NCI-H69 (cell line): ENCODE measurements around the gene INSL3.

Experiments
- DNase-seq: peaks from one replicate; lab custom pipeline; 2025; lab: John Stamatoyannopoulos, UW

INSL3 gene

DNA sequence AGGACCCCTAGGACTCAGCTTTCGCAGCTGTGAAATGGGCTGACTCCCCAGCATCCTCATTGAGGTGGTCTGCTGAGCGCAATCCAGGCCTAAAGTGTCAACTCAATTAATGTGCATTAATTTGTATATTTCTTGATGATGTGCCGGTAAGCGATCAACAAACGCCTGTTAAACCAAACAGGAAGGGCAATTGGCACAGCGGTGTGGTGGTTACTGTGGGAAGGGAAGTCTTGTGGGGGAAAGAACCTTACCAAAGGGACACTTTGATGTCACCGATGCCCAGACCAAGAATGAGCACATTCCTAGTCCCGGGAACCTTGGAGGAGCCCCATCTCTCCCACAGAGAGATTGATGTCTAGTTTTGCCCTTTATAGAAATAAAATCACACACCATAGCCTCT is 24.8 kb upstream of the INSL3 start:
- no peak for DNase-seq

DNA sequence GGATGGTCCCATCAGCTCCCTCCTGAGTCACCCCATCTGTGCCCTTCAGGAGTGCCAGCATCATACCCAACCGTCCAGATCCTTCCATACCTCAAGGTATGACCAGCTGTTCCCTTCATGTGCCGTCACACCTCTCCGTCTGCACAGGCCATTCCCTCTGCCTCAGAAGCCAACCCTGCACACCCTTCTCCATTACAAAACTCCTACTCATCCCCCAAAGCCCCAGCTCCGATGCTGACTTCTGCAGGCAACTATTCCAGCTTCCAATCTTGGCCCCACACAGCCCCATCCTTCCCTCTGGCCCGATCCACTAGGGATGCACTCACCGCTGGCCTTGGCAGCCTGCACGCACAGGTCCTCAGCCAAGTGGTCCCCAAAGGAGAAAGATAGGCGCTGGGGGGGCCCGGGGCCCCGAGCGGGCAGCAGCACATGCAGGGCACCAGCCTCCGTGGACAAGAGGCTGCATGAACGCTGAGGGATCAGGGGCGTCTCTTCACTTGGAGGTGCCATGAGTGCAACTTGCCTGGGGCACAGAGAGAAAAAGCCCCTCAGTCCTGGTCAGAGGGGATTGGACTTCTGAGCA is 22.7 kb upstream of the INSL3 start:
- DNase-seq: no peak

DNA sequence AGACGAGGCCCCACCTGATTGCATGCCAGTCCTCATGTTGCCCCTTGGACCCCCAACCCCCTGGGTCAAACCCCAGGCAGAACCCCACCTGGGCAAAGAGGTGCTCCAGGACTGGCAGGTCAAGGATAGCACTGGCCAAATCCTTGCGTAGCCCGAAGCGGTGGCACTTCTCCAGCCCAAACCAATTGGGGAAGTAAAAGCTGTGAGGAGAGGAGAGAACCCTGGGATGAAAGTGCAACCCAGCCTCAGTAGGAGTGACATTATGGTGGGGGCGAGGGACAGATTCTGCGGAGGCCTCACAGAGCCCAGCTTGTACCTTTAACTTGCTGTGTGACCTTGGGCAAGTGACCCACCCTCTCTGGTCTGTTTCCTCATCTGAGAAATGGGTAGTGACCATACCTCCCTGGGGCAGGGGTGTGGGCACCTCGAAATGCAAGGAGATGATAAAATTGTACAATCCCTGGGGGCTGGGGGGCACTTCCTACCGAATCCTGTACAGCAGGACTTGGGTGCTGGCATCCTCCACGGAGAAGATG is 22.0 kb upstream of the INSL3 start:
- DNase-seq: no peak

DNA sequence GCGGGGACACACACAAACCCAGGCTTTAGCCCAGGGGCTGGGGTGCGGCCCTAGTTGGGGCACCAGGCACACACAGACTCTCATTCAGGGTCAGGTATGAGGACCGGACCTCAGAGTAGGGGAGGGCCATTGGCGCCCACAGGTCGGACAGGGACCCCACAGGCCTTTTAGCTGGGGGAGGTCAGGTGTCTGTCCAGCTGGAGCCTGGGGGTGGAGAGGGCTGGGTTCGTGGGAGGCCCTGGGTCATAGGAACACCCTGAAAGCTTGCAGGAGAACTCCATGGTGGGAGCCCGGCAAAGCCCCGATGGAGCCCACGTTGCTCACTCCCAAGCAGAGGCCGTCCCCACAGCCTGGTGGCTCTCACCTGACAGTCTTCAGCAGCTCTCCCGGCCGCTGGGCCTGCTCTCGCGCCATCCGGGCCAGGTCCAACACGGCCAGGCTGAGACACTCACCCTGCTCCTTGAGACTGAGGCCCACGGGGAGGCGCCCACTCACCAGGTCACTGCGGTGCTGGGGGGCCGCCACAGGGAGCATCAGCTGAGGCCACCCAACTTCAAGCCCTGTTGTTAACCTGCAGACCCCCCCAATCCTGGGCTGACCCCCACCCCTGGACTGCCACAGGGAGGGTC is 21.5 kb upstream of the INSL3 start:
- DNase-seq: no peak

DNA sequence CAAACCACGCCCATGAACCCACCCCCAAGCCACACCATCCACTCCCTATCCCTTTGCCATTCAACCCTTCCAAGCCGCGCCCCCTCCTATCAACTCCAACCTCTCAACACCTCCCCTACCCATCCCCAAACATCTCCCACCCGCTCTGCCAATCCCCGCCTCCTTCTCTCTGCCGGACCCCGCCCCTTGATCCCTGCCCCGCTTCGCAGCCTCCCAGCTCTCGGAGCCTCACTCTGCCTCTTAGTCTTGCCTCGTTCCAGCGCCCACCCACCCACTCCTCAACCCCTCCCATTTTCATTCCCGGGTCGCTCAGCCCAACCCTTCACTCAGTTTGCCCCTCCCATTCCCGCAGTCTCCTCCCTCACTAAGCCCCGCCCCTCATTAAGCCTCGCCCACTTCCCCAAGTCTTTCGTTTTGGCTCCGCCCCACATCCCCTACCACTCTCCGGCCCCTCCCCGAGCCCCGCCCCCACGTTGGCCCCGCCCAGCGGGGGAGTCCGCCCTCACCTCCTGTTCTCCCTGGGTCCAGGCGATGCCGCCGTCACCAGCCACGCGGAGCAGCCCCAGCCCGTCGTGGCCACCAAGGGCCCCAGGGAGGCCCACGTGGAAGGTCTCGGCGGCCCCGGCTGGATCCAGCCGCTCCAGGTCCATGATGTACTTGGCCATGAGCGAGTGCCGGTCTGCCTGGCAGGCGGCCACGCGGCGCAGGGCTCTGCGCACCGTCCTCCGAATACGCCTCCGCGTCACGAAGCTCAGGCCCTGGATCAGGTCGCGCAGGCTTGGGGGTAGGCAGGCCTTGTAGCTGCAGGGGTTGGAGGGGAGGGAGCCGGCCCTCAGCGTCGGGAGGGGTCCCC is 20.7 kb upstream of the INSL3 start:
- peak; percentile 95 for DNase-seq

DNA sequence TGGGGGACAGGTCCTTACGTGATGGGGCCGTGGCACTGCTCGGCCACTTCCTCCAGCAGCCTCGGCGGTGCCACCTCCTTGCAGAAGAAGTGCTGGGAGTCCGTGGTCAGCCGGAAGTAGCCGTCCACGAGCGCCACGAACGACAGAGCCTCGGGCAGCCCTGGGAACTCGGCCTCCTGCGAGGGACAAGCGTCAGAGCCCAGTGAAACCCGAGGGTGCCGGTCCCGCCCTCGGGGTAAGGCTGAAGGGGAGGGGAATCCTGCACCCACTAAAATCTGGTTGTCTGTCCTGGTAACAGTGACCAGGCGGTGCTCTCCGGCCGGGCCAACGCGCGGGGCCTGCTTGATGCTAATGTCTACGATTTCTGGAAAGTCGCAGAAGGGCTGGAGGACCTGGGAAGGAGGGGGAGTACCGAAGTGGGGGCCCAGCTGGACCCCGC is 20.1 kb upstream of the INSL3 start:
- DNase-seq: no peak

DNA sequence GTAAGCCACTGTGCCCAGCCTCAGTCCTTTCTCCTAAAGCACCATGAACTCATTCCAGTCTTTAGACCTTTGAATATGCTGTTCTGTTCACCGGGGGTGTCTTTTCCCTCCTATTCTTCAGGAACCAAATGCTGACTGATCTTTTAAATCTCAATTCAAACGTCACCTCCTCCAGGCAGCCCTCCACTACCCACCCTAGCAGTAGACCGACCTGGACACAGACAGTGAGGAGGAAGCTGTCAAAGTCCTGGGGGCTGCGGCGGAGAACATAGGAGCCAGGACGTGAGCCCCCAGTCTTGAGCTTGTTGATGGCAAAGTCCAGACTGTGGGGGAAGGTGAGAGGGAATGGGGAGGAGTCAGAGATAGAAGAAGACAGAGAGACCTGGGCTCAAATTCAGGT is 18.7 kb upstream of the INSL3 start:
- DNase-seq: no peak

DNA sequence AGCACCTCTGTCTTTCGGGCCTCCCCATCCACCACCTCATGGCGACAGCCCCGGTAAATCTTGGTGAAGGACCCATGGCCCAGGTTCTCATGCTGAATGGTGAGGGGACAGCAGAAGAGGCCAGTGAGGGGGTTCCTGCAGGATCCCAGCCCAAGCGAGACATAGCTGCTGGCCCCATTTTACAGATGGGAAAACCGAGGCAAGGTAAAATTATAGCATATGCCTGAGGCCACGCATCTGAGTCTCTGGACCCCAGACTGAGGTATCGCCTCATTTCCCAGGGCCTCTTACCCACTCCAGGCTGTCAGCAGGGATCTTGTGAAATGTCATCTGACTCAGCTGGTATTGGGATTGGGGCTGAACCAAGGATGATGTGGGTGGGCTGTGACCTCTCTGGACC is 16.7 kb upstream of the INSL3 start:
- no peak for DNase-seq

DNA sequence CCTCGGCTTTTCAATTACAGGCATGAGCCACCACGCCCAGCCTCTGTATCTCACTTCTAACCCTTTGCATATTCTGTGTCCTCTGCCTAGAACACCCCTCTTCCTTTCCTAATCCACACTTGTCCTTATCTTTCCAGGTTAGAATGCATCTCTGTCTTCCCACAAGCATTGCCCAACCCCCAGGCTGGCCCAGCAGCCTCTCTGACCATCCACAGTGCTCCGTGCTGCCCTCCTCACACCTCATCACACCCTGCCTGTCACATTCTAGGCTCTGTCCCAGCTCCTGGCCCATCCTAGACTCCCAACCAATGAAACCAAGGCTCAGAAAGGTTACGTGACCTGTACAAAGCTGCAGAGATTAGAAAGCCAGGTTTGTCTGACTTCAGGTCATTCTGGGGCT is 15.2 kb upstream of the INSL3 start:
- DNase-seq: no peak

DNA sequence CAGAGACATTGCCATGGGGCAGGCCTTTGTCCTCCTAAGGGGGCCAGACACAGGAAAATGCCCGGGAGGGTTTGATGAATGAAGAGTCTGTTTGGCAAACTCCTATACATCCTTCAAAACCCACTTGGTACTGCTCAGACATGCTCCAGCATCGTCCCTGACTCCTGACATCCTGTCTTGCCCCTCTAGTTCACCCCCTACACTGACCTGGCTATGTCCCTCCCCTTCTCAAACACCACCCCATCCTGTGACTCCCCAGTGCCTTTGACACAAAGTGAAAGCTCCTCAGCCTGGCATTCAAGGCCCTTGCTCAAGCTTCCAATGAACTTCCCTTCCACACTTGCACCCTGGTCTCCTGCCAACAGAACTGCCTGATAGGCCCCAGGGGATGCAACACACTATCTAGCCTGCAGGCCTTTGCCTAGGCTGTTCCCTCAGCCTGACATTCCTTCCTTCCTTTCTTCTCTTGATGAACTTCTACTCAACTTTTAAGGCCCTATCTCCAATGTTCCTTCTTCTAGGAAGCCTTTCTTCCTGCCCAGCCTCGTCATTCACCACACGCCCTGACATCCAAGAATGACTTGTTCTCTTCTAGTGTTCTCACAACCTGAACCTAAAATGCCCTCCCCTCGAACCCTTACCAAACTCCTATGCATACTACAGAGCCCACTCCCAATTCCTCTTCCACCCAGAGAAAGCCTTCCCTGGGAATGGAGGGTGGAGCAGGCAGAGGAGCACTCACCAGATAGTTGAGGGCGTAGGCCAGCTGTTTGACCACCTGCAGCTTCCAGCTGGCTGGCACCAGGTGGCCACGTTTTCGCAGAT is 14.1 kb upstream of the INSL3 start:
- DNase-seq: peak; percentile 70

DNA sequence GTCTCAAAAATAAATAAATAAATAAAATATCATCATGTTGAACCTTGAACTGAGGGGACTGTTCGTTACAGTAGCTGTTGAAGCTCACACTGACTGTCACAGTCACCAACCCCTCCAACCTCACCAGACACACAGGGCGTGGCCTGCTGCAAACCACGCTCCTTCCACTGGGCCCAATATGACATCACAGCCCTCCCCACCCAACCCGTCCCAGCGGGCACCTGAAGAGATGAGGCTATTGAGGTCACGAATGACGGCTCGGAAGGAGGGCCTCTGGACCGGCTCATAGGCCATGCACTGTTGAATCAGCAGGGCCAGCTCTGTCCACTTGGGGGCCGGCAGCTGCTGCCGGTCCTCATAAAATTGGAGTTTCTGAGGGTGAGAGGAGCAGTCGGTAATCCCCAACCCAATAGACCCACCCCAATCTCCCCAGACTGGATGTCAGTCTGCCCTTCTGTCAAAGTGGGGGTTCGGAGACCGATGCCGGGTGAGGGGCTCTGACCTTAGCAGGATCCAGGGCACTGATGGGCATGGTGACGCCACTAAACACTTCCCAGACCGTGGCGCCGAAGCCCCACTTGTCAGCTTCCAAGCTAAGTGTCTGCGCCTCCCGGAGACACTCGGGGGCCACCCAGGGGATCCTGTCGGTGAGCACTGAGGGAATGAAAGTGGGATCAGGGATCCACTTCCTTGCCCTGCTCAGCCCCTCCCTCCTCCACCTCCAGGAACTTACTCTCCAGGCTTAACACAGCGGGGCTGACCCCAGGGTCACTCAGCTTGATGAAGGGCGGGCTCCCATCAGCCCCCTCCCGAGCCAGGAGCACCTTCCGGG is 13.2 kb upstream of the INSL3 start:
- DNase-seq: no peak

DNA sequence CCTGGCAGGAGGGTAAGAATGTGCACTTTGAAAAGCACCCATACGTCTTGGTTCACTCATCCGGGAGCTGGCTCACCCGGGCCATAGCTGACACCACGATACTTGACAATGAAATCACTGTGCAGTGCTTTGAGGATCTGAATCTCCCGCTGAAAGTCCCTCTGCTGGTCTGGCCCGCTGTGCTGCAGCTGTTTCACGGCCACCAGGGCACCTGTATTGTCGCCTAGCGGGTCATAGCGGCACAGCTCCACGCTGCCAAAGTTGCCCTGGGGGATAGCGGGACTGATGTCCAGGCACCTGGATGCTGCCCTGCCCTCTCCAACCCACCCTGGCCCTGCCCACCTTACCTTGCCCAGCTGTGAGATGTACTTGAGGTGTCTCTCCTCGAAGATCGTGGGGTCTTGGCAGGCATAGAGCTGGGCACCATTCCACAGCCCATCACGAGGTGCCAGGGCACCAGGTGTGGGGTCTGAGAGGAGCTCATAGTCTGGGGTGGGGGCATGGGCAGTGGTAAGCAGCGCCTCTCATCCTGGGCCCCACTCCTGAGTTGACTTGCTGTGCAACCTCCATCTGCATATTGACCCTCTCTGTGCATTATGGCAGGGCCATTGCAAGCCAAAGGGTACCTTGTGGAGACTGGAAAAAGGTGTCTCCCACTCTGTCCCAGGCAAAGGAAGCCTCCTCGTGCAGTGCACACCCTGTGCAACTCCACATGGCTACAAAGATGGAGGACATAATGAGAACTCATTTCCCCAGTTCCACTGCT is 11.3 kb upstream of the INSL3 start:
- peak; percentile 18 for DNase-seq

DNA sequence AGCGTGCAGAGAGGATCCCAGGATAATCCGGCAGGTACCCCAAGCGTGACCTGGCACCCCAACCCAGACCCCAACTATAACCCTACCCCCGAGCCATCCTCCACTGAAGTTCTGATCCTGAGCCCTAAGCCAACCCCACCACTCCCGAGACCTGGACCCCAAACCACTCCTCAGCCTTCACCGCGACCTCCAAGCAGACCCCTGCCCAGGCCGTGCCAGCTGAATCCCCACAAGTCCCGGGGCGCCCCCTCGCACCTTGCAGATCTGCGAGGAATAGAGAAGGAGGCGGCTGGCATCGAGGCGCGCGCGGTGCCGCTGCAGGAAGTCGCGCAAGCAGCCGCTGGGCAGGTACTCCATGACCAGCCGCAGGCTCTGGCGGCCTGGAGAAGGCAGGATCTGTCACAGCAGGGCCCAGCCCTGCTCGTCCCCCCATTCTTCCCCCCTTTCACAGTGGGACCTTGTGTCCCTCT is 10.1 kb upstream of the INSL3 start:
- DNase-seq: peak; percentile 58

DNA sequence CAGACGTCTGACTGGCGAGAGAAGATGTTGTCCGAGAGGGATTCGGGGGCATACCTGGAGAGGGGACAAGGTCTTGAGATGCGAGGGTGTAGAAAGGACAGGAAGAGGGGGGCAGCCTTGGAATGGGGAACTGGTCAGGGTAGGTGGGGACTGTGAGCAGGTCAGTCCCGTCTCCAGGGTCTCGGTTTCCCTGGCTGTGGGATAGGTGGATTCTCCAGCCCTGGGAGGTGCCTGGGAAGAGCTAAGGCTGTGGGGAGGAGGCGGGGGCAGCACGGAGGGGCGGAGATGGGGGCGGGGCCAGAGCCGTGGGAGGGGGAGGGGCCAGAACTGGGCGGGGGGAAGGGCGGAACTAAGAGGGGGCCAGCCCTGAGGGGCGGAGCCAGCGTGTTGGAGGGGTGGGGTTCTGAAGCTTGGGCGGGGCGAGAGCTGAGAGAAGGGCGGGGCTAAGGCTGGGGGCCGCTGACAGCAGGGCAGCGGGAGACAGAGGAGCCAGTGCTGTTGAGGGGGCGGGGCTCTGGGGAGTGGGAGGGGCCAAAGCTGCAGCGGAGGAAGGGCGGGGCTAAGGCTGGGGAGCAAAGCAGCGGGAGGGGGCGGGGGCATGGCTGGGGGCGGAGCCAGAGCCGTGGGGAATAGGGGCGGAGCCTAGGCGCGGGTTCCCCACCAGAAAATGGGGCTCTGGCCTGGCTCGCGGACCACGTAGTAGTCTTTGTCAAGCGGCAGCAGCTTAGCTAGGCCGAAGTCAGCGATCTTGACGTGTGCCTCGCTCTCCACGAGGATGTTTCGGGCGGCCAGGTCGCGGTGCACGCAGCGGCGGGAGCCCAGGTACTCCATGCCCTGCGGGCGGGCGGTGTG is 9.5 kb upstream of the INSL3 start:
- peak; percentile 93 for DNase-seq

DNA sequence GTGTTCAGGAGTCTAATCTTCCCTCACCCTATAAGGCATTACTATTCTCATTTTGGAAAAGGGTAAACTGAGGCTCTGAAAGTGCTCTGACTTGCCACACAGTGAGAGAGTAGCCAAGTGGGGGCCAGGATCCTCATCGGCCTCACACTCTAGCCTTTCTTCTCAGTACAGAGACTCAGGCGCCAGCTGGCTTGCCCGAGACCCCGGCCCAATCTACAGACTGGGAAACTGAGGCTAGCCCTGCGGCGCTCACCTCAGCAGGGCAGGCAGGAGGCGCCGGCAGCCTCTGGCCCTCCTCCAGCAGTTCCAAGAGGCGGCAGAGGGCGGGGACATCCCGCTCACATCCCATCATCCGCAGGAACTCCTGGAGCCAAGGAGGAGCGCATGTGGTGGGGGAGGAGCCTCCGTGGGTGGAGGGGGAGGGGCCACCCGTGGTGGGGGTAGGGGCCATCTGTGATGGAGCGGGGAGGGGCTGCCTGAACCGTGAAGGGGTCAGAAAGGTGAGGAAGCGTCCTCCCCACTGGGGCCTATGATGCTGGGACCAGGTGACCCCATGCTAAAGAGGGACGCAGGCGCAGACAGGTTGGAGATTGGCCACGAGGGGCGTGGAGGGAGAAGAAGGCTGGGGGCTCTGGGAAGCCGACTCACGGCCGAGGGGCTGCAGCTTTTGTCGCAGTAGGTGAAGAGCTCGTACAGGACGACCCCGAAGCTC is 8.7 kb upstream of the INSL3 start:
- DNase-seq: peak; percentile 90

DNA sequence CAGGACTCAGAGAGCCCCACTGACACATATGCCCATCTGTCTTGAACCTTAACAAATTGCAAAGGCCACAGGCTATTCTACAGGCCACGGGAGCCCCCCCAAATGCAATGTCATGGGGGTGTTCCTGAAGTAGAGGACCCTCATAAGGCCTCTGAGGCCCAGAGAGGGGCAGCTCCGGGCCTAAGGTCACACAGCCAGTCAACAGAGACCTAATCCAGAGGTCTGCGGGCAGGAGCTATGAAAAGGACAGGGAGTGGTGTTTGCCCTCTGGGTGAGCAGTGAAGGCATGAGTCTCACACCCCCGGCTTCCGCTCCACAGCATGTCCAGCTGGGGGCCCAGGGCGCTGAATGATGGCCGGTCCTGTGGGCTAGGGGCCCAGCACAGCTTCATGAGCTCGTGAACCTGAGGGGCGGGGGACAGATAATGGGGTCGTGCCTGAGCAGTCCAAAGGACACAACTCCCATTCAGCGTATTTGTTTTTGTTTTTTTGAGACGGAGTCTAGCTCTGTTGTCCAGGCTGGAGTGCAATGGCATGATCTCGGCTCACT is 5.3 kb upstream of the INSL3 start:
- no peak for DNase-seq

DNA sequence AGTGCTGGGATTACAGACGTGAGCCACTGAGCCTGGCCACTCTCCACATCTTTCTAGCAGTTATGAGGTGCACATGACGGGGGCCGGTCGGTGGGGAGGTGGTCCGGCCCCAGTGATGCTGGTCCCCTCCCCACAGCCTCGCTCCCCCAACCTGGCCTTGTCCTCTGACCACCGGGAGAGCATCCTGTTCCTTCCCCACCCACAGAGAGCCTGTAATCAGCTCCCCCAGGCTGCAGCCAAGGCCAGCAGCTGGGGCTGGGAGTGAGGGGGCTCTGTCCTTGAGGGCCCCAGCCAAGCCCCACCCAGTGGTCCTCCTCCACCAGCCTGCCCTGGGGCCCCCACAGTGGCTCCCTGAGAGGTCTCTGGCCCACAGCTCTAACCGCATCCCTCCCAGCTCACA is 3.0 kb upstream of the INSL3 start:
- DNase-seq: no peak

DNA sequence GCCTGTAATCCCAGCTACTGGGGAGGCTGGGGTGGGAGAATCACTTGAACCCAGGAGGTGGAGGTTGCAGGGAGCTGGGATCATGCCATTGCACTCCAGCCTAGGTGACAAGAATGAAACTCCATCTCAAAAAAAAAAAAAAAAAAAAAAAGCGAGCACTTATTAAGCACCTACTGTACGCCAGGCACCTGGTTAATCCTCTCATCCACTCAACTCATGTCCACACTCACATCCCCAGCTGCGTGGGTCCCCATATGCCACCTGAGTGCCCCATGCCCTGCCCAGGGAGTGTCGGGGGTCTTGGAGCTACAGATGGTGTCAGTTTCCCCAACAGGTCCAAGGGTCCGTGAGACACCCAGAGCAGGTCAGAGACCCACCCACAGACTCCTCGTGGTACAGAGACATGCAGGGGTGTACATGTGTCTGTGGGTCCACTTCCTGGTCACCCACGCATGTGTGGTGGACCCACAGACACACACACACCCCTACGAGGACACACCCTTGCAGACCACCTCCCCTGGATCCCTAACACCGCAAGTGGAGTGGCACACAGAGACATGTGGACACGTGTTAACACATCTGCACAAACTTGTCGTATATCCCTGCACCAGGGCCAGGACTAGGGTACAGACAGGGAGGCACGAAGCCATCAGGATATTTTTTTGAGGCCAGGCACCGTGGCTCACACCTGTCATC is 3.5 kb downstream of the INSL3 start:
- no peak for DNase-seq
